ENCODE data around the gene LPCAT1.
A peak's percentile ranks its signal among the peaks of the same experiment; 100 is the strongest.

The LPCAT1 gene

DNA sequence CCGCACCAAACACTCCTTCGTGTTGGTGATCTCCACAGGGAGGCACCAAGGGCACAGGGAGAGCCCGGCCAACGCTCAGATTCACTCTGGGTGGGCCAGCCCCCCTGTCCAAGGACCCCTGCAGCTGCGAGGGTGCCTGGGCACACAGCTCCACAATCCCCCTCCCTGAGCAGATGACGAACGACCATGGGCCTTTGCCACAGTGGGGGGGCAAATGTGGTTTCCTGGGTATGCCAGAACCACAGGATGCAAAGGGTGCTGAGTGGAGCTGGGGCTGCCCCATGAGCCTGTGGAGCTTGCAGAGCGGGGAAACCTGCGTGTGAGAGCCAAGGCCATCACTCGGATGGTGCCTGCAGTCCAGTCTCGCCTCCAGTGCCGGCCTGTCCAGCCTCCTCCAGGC lies 31.0 kb downstream of the LPCAT1 start:
- DNase-seq (ENCODE audit: low read depth): peak; percentile 63
- TF ChIP-seq, protein P1, sequence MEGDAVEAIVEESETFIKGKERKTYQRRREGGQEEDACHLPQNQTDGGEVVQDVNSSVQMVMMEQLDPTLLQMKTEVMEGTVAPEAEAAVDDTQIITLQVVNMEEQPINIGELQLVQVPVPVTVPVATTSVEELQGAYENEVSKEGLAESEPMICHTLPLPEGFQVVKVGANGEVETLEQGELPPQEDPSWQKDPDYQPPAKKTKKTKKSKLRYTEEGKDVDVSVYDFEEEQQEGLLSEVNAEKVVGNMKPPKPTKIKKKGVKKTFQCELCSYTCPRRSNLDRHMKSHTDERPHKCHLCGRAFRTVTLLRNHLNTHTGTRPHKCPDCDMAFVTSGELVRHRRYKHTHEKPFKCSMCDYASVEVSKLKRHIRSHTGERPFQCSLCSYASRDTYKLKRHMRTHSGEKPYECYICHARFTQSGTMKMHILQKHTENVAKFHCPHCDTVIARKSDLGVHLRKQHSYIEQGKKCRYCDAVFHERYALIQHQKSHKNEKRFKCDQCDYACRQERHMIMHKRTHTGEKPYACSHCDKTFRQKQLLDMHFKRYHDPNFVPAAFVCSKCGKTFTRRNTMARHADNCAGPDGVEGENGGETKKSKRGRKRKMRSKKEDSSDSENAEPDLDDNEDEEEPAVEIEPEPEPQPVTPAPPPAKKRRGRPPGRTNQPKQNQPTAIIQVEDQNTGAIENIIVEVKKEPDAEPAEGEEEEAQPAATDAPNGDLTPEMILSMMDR (IDR thresholded peaks at IDR 0.05; ENCODE audit: insufficient read depth, low read depth, low read length, missing control alignments): no peak
- H3K4me3 ChIP-seq (ENCODE audit: low read depth, low read length): peak overlapping the region; percentile 73

DNA sequence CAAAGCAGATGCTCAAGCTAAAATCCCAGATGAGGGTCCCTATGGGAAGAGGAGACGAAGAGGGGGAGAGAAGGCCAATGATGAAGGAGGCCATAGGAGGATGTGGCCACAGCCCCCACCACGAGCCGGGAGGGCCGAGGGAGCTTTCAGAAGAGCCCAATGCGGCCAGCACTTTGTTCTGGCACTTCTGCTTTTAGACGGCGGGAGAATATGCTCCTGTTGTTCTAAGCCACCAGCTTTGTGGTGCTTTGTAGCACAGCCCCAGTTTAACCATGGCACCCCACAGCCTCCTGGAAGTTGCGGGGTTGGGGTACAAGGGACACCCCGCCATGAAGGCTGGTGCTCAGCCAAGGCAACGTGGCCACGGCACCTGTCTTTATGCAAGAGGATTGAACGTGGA lies 33.4 kb downstream of the LPCAT1 start:
- TF ChIP-seq, protein P1 (IDR thresholded peaks at IDR 0.05; ENCODE audit: insufficient read depth, low read depth, low read length, missing control alignments): no peak
- peak overlapping the region; percentile 73 for H3K4me3 ChIP-seq (ENCODE audit: low read depth, low read length)
- peak; percentile 74 for DNase-seq (ENCODE audit: low read depth)

DNA sequence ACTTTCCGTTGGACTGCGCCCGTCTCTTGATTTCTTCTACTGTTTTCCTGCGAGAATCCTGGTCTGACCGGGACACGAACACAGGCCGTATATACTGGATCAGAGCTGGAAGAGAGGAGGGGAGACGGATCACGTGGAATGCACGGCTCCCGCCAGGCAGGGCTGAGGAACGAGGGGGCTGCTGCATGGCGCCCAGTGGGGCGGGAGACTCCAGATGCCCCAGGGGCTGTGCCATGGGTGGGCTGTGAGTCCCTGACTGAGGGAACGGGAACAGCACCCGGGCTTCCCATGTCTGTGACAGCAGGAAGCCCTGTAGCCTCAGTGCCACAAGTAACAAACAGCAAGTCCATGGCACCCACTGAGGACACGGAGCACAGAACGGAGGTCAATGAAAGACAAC lies 34.0 kb downstream of the LPCAT1 start:
- H3K4me3 ChIP-seq (ENCODE audit: low read depth, low read length): peak overlapping the region; percentile 73
- DNase-seq (ENCODE audit: low read depth): no peak
- TF ChIP-seq, protein P1 (IDR thresholded peaks at IDR 0.05; ENCODE audit: insufficient read depth, low read depth, low read length, missing control alignments): no peak

DNA sequence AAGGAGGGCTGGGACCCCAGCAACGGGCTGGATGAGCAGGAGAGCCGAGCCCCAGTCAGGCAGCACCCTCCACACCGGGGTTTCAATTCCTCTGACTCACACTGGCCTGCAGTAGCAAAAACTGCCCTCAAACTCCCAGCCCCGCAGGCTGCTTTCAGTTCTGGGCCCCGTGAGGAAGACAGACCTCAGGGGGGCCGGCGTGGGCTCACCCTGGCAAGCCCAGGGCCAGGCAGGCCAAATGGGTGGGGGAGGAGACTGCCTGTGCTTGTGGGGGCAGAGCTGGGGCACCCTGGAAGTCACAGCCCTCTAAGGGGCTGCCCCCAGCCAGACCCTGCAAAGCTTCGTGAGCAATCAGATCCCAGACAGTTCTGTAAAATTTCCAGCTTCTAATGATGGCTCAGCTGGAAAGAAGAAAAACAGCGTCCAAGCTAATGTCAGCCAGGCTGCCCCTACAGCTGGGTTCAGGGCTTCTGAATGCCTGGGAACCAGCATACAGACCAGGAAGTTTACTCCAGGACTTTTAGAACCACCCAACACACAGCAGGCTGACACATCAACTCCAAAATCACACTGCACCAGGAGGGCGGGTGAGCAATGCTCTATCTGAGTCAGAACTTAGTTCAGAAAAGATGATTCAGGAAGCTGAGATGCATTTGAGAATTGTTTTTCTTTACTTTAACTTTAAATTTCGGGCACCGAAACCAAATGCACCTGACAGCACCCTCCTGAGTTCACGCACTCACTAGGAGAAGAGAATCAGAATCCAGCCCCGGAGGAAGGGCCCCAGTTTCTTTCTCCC lies 34.7 kb downstream of the LPCAT1 start:
- DNase-seq (ENCODE audit: low read depth): peak; percentile 90
- peak overlapping the region; percentile 73 for H3K4me3 ChIP-seq (ENCODE audit: low read depth, low read length)

DNA sequence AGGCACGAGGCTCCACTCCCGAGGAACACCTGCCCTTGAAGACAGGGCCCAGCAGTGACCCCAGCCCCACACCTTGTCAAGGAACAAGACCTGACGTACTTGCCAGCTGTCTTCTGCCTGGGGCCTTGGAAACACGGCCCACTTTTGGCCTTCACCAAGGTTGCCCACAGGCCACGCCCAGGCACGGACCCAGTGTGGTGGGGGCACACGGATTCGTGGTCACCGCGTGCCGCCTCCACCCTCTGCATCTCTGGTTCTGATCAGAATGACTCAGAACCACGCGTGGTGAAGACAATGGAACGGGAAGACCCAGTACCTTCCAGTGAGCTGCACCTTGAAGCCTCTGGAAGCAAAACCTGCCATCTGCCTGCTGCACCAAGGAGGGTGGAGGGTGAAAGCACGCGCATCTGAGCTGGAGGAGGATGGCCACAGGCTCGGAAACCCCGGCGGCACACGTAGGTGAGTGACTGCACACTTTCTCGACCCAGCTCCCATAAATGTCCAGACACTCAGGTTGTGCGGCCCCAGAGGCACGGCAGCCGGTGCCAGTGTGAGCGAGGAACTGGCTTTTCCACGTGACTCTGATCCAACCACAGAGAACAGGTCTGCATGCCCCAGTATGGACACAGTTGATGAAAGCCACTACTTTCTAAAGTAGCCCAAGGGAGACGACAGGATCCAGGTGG lies 36.5 kb downstream of the LPCAT1 start:
- TF ChIP-seq, protein P1 (IDR thresholded peaks at IDR 0.05; ENCODE audit: insufficient read depth, low read depth, low read length, missing control alignments): no peak
- H3K4me3 ChIP-seq (ENCODE audit: low read depth, low read length): peak overlapping the region; percentile 73
- no peak for DNase-seq (ENCODE audit: low read depth)

More for the DNA sequence above, 34.7 kb downstream of the LPCAT1 start:
- TF ChIP-seq, protein P1 (IDR thresholded peaks at IDR 0.05; ENCODE audit: insufficient read depth, low read depth, low read length, missing control alignments): no peak

DNA sequence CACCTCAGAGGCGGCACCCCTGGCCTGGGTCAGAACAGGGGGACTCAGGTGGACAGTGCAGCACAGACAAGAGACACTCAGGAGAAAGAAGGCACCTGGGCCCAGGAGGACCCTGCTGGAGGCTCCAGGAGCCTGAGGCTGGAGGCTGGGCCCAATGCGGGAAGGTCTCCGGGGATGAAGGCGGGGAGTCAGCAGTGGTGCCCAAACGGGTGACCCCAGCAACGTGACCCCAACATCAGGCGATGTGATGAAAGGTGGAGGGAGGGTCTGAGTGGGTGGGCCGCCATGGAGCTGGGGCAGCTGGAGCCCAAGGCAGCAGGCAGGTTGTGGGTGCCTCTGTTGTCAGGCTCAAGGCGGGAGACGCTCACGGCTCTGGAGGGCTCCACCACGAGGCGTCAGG lies 37.5 kb downstream of the LPCAT1 start:
- TF ChIP-seq, protein P1 (IDR thresholded peaks at IDR 0.05; ENCODE audit: insufficient read depth, low read depth, low read length, missing control alignments): no peak
- peak overlapping the region; percentile 73 for H3K4me3 ChIP-seq (ENCODE audit: low read depth, low read length)
- no peak for DNase-seq (ENCODE audit: low read depth)

All from GM12865 (cell line).